NCI-H2196 (cell line): Measurements from ENCODE around the gene COL5A1.

Experiments
- DNase-seq: peaks from one replicate; lab custom pipeline; 2025; ENCODE audit not compliant: unreplicated experiment; lab: John Stamatoyannopoulos, UW

Gene COL5A1

DNA sequence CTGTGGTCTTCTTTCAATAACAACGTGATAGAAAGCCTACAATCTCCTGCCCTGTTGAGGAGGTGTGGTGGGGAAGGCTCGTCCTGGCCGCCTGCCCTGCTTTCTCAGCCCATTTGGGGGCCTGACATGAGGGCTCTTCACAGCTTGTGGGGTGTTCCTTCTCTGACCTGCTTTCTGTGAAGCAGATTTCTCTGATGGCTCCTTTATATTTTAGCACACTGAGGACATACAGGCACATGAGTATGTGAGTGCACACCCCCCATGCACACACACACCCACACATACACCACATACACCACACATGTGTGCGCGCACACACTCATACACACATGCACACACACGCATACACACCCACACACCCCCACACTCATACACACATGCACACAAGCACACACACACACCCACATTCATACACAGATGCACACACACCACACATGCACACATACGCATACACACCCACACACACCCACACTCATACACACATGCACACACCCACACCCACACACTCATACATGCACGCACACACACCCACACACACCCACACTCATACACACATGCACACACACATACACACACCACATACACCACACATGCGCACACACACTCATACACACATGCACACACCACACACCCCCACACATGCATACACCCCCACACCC lies 117.5 kb downstream of the COL5A1 start:
- DNase-seq = no peak

DNA sequence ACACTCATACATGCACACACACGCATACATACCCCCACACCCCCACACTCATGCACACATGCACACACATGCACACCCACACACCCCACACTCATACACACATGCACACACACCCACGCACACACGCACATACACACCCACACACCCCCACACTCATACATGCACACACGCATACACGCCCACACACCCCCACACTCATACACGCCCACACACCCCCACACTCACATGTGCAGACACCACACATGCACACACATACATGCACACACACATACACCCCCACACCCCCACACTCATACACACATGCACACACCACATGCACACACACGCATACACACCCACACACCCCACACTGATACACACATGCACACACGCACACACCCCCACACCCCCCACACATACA lies 118.3 kb downstream of the COL5A1 start:
- DNase-seq = no peak

DNA sequence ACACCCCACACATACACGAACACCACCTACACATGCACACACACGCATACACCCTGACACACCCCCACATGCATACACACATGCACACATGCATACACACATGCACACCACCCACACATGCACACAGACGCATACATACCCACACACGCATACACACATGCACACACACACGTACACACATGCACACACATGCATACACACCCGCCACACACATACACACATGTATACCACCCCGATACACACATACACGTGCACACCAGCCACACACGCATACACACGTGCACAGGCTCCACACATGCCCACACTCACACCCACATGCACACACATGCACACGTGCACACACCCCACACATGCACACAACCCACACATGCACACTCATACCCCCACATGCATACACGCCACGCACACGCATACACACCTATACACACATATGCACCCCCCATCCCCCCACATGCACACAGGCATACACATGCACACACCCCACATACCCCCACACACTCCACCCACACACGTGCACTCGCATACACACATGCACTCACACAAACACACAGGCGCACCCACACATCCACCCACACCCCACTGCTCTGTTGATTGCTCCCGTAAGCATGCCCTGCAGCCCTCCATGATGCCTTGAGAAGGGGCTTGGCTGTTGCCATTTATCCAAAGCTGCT lies 119.3 kb downstream of the COL5A1 start:
- no peak for DNase-seq

DNA sequence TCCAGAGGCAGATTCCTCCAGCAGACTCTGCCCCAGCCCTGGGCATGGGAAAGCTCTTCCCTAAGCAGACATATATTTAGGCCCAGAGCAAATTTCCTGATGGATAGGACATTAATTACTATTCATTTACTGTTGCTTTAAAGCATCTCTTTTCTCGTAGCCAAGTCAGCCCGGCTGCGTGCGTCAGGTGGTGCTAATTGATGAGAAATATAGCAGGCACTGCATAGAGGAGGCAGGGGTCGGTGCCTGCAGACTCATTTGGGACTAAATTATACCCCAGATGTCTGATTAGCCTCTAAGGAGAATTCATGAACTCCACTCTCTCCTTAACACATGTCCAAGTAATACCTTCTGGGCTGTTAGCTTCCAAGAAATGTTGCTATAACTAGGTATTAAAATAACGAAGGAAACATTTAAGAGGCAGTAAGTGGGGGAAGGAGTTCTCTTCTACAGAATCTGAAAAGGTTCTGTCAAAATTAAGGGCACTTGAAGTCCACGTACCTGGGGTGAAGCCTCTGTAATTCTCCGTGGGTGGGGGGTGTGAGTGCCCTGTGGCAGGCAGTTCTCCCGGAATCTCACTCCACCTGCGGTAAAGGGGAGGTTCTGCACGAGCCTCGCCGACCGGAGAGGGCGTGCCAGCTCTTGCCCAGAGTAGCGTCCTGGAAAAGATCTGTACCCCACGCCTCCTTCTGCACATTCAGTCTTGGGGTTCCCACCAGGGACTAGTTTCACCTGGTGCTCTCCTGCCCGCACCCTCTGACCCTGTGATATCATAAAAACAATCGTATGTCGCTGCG lies 123.1 kb downstream of the COL5A1 start:
- no peak for DNase-seq

DNA sequence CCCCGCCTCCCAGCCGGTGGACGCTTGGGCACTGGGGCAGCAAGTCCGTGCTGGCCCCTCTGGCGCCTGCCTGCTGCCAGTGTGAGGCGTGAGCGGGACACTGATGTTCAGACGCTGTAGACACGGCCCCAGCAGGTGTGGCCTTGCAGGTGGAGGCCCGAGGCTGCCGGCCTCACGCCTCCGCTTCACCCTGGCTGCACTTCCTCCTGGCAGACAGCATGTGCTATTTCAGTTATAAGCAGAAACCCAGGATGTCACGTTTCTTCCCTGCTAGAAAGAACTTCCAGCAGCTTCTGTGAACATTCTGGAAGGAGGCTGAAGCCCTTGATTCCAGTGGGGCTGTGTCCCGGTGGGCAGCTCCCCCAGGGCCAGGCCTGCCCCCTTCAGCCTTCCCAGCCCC lies 124.2 kb downstream of the COL5A1 start:
- DNase-seq = no peak

DNA sequence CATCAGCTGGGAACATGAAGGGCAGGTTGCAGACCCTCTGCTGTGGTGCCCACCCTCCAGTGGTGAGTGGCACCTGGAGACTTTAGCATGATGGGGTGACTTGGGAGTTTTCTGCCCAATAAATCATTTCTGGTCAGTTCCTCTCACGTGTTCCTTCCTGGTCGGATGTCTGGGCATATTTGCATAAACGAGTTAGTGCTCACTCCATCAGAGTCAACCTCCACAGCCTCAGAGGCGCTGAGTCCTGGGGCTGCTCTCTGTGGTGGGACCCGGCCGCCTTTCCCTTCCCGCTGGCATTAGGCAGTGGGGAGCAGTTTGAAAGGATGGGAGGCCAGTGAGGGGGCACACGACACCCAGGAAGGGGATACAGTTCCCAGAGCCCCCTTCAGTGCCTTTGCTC lies 125.0 kb downstream of the COL5A1 start:
- no peak for DNase-seq

DNA sequence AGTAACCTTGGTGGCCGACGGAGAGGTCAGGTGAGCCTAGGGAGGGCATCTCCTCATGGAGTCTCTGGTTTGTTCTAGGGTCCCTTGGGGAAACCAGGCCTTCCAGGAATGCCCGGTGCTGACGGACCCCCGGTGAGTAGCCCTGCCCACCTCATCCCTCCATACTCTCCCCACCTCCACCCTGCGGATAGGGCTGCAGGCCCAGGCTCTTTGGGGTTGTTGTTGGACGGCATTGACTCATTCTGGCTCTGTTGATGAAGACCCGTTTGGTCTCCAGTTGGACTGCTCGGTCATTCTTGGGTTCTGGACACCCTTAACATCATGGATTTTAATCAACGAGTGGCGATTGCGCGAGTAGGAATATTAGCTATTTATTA lies 126.7 kb downstream of the COL5A1 start:
- no peak for DNase-seq

DNA sequence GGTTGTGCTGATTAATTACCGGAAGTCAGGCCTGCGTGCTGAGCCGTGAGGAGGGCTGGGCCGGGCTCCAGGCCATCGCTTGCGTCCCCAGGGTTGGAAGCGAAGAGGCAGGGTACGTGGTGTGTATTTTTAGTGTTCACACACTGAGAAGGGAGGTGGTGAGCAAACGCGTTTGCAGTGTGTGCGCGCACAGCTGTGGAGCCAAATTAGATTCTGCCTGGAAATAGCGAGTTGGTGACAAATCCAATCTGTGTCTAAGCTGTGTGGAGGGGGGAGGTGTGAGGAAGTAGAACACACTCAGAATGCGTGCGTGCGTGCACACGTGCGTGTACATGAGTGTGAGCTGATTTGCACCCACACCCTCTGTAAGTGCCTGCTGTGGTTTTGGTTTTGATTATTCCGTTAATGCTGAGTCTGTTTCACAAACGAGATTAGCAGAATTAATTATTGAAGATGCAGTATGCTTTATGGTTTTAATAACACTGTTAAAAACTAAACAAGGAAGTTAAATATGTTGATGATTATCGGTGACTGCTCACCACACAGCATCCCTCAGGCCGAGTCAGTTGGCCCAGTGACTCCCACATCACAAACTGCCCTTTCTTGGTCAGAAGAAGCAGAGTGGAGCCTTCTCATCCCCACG lies 127.2 kb downstream of the COL5A1 start:
- DNase-seq = no peak

DNA sequence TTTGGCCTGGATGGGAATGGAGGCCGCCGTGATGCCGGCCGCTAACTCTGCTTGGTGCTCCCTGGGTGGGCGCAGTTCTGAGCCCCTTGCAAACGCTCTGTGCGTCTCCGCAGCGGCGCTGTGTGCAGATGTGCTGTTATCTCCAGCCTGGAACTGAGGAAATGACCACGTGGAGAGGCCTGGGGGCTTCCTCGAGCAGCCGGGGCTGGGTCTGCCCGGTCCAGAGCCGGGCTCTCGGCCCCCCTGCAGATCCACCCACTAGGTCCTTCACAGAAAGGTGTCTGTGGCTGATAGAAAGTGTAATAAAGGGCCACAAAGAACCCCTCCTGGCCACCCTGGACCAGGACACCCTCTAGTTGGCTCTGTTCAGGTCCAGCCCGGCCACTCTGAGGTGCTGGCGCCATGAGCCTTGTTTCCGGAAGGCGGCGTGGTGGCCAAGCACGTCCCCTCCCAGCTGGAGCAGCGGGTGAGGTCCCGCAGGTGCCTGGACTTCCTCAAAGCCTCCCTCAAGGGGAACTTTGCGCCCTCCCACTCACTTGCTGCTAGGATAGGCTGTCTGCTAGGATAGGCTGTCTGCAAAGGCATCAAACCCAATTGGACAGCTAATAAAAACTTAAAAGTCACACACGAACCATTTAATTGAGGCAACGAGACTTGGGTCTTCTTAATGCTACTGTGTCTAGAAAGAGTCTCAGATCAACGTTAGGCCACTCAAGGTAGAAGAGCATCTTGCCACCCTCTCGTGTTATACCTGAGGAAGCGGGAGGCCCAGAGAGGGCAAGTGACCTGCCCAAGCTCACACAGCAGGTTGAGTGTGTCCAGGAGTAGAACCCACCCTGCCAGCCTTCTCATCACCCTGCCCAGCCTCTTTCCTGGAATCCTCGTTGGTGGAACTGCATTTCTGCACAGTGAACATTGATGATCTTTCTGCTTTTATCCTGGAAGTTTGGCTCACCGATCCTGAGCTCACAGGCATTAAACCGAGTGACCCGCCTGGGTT lies 129.7 kb downstream of the COL5A1 start:
- no peak for DNase-seq

DNA sequence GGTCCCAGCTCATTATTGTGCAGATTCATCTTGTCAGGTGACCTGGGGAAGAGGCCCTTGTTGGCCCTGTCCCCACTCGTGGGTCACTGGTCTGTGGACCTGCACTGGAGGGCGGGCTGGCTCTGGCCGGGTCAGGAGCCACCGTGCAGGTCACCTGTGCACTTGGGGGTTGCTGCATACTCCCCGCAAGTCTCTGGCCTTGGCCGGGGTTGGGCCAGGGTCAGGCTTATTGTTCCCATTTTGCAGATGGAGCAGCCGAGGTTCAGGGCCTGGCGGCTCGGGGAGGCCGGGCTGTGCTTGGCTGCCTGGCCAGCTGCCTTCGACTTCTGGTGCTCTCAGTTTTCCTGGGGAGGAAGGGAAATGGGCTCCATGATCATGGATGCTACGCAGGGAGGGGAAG lies 130.7 kb downstream of the COL5A1 start:
- no peak for DNase-seq

DNA sequence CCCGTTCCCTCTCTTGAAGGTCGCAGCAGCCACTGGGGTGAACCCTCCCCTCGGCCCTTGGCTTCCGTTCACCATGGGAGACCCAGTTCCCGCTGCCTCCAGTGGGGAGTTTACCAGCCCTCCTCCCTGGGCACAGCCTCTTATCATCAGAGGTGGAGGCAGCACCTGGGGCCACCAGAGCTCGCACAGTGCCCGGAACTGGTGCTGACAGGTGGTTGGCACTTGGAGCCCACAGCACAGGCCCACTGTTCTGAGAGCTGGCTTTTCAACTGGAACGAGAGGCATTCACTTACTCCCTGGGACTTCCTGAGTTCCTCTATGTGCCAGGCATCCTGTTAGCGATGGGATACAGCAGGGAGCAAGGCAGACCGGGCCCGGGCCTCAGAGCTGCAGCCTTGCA lies 132.2 kb downstream of the COL5A1 start:
- DNase-seq = no peak

DNA sequence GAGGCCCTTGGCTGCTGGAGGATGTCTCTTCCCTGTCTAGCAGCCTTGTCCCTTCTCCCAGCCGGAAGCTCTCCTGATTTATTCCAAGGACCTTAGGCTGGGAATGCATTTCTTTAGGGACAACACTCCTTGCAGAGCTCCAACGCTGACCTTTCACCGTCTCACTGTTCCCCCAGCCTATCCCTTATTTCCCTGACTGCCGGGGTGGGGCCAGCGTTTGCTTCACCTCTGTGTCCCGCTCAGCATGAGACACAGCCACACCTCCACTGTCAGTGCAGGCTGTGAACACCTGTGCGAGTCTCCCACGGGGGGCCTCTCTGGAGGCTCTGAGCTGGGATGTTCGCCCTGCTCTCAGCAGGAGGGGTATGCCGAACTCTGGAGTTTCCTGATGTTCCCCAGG lies 132.8 kb downstream of the COL5A1 start:
- no peak for DNase-seq

DNA sequence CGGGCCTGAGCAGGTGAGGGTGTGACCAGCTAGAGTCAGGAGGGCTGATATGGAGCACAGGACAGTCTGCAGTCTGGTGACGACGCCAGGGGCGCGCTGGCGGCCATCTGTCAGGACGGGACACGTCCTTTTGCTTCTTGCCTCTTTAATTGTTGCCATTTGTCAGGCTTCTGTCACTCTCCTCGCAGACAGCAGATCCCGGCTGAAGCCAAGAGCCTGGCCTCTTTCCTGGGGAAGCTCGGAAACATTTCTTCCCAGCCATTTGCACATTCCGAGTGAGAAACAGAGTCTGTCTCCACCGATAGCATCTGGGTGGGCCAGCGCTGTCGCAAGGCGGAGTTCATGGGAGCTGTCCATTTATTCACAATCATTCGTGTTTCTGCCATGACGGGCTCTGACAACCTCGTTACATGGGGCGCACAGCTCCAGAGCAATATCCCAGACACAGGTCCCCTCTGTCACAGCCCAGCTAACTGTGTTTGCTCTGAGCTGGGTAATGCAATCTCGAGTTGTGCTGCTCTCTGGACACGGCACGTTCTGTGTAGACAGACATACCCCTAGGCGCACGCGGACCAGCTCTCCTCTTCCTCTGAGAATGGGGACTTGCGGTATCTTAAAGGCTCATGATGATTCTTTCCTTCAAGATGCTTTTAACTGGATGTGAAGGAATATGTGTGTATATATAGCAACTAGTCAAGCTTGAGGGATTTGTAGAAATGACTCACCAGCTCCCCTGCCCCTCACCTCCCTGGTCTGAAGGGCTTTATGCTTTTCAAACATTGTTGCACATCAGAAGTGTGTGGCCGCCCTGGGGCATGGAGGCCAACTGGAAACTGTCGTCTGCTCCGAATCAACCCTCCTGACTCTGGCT lies 133.7 kb downstream of the COL5A1 start:
- DNase-seq = no peak

DNA sequence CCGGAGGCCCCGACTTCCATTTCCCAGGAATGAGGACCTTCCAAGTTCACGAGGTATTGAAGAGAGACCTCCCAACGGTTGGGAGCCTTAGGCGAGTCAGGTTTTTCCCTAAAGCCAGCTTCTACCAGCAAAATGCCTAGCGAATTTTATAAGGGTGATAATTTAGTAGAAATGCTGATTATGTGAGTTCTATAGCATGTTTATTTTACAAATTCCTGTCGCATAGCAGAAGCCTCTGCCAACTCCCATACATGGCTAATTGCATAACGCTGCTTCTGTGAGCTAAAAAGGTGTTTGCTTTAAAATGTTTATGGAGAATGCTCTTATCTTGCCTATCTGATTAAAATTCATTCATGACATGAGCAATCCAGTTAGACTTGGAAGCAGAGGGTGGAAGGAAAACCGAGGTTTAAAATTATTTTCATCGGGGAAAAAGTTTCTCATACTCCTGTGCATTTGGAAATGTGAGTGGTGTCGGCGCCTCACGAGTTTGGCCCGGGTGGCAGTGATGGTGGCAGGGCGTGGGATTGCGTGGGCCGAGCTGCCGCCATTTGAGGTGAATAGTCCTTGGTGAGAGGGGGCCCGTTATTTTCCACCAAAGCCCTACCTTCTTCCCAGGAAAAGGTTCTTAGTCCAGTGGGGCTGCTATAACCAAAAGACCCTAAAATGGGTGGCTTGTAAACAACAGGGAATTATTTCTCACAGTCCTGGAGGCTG lies 134.6 kb downstream of the COL5A1 start:
- no peak for DNase-seq

DNA sequence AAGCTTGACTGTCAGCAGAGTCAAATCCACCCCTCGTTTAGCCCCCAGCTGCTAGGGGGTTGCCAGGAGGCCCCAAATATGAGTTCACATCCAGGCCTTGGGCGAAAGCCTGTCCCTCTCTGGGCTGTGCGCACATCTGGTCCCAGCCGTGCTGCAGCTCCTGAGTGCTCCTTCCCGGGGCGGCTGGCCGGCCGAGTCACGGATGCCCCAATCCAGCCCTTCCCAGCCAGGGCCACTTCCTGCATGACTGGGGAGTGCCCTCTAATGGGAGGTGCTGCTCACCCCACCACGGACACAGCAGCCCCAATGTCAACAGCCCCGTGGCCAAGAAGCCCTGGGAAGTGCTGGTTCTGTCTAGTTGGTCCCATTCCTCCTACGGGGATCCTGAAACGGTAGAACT lies 135.6 kb downstream of the COL5A1 start:
- no peak for DNase-seq

DNA sequence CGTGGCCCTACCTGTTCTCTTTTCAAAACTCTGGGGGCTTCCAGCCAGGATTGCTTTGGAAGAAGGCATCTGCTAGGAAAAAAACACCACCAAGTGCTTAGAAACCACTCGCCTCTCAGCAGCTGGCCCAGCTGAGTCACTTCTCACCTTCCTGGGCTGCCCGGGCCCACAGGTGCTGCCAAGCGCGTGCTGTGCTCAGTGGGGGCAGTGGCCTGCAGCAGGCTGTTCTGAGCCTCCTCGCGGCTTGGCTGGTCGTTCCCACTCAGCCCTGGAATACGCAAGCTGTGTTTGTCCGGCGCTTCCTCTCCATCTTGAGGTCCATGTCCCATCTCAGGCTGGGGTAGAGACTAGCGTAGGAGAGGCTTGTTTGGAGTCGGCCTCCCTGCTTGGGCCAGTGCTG lies 136.6 kb downstream of the COL5A1 start:
- DNase-seq = no peak

DNA sequence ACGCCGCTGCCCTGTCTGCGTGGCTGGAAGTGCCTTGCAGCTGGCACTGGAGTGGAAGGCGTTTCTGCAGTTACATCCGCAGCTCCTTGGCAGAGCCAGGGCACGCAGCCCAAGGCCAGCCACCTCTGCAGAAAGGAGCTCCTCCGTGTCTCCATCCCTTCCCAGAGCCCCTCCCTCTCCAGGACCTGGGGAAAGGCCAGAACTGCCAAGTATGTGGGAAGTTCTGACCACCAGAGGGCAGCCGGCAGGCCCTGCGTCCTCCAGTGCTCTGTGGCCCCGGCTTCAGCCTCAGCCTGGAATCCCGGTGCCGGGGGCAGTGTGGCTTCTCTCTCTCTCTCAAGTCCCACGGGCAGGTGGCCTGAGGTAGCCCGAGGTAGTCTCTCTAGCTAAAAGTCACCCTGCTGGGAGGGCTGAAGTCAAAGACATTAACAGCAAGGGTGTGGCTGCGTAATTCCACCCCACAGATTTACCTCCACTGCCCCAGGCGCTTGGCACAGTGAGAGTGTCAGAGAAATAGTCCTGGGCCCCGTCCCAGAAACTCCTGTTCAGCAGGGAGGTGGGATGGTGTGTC lies 137.3 kb downstream of the COL5A1 start:
- DNase-seq = peak; percentile 19

DNA sequence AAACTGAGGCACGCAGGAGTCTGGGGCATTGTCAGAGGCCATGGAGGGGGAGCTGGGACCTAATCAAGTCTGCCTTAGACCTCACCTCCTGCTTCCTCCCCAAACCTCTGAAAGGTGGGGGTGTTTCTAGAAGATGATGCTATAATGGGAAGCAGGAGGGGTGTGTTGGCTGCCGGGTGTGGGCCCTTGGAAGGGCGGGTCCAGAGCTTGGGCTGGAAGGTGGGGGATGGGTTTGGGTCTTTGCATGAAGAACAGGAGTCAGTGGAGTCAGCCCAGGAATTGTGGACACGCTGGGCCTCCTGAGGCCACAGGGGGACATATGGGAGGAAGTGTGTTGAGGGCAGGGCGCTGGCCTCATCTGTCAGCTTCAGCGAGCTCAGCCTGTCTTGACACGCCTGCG lies 138.0 kb downstream of the COL5A1 start:
- DNase-seq = no peak
